ENCODE results near the gene ARPC1A. TPM values are rescaled to one million over a fixed set of nuclear protein-coding genes. Genes with fewer than 3 reads are reported as not detected.
"Not testable (repeated sequence)": the region's sequence is repeated elsewhere in the genome, so short reads cannot be mapped to it uniquely, and the experiment has no call there.

ARPC1A gene
- total and polyA plus RNA-seq, 7 donors = 94.6 to 396 (median 131) TPM

DNA sequence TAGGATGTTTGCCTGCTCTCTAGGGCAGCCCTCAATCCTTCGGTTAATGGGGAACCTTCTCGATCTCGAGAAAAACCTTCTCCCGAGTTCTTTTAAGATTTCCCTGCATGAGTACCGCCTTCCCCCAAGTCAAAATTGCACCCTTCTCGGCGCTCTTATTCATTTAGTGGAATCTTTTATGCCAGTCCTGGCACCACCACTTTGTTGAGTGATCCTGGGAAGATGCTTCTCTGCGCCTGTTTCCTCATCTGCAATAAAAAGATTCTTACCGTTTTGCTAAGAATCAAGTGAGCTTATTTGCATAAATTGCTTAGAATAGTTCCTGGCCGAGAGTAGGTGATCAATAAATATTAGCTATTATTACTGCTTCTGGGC is 697 bp downstream of the ARPC1A start:
- H3K4me3 ChIP-seq = peak overlapping the region; percentile 91 to 100 (median 96)

DNA sequence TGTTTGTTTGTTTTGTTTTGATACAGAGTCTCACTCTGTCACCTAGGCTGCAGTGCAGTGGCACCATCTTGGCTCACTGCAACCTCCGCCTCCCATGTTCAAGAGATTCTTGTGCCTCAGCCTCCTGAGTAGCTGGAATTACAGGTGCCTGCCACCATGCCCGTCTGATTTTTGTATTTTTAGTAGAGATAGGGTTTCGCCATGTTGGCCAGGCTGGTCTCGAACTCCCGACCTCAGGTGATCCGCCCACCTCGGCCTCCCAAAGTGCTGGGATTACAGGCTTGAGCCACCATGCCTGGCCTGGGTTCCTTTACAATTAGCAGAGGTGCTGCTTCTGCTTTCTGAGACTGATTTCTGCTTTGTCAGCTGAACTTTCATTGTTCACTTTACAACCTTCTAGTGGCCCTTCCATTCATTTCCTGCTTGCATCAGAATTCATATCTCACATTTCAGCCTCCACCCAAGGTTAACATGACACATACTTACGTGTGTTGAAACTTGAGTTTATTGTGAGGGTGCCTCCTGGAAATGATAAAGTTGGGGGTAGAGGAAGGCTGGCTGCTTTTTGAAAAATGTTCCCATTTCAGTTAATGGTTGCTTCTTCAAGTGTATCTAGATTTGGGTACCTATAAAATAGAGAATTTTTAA is 4.7 kb downstream of the ARPC1A start:
- H3K27ac ChIP-seq = peak overlapping the region in 1 of 4 donors; percentile 2
- H3K9me3 ChIP-seq; DNase-seq; H3K27me3 ChIP-seq; intact Hi-C loops (cut with DNase I); H3K4me3 ChIP-seq: not testable (repeated sequence)
- 36 to 66% methylated on average over 8 of the region's 8 CpGs for WGBS, 2 donors
- peaks cover 0 to 45% (median 26%) of the 10 kb centered on the region in 4 donors for H3K4me1 ChIP-seq
- peaks cover 5 to 27% (median 14%) of the 10 kb centered on the region in 4 donors for H3K36me3 ChIP-seq
- TF ChIP-seq POLR2A (IDR thresholded peaks at IDR 0.05) = peak in 1 of 2 donors; percentile 18

More for the DNA sequence above, 697 bp downstream of the ARPC1A start:
- intact Hi-C loops (cut with DNase I) = loop anchor here (5.0 to 10.0 kb wide), 2 partner anchors 184 to 228 kb away; partner anchors contain the start of genes FAM200A, SMURF1 and ZNF655
- peak overlapping the region; percentile 88 to 91 (median 89) for H3K27ac ChIP-seq
- TF ChIP-seq, protein P1, sequence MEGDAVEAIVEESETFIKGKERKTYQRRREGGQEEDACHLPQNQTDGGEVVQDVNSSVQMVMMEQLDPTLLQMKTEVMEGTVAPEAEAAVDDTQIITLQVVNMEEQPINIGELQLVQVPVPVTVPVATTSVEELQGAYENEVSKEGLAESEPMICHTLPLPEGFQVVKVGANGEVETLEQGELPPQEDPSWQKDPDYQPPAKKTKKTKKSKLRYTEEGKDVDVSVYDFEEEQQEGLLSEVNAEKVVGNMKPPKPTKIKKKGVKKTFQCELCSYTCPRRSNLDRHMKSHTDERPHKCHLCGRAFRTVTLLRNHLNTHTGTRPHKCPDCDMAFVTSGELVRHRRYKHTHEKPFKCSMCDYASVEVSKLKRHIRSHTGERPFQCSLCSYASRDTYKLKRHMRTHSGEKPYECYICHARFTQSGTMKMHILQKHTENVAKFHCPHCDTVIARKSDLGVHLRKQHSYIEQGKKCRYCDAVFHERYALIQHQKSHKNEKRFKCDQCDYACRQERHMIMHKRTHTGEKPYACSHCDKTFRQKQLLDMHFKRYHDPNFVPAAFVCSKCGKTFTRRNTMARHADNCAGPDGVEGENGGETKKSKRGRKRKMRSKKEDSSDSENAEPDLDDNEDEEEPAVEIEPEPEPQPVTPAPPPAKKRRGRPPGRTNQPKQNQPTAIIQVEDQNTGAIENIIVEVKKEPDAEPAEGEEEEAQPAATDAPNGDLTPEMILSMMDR (IDR thresholded peaks at IDR 0.05) = no peak
- TF ChIP-seq EP300 (IDR thresholded peaks at IDR 0.05) (no peak), POLR2A (IDR thresholded peaks at IDR 0.05) (no peak), POLR2AphosphoS5 (IDR thresholded peaks at IDR 0.05) (no peak)
- H3K27me3 ChIP-seq = no peaks in the 10 kb centered on the region
- H3K9me3 ChIP-seq = no peaks in the 10 kb centered on the region
- no peaks in the 10 kb centered on the region for H3K36me3 ChIP-seq
- DNase-seq = no peak
- WGBS, 2 donors = 0 to 2% methylated on average over 10 of the region's 10 CpGs
- H3K4me1 ChIP-seq = peaks cover 0 to 55% (median 35%) of the 10 kb centered on the region in 4 donors

DNA sequence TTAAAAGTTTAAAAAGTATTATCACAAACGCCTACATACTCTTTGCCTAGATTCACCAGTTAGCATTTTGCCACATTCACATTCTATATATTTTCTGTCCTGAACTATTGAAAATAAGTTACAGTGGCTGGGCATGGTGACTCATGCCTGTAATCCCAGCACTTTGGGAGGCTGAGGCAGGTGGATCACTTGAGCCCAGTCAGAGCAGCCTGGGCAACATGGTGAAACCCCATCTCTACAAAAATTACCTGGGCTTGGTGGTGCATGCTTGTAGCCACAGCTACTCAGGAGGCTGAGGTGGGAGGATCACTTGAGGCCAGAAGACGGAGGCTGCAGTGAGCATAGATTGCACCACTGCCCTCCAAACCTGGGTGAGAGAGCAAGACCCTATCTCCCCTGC is 5.3 kb downstream of the ARPC1A start:
- no peaks in the 10 kb centered on the region for H3K9me3 ChIP-seq
- no peak overlapping the region for H3K27ac ChIP-seq
- TF ChIP-seq, protein P1 (IDR thresholded peaks at IDR 0.05) = no peak
- no peak for TF ChIP-seq POLR2A (IDR thresholded peaks at IDR 0.05)
- H3K4me3 ChIP-seq = no peak overlapping the region
- WGBS, 2 donors = 73 to 85% methylated on average over 2 of the region's 2 CpGs
- intact Hi-C loops (cut with DNase I) = no loop called here
- H3K36me3 ChIP-seq = peaks cover 5 to 33% (median 16%) of the 10 kb centered on the region in 4 donors
- no peaks in the 10 kb centered on the region for H3K27me3 ChIP-seq
- DNase-seq = no peak
- peaks cover 0 to 45% (median 26%) of the 10 kb centered on the region in 4 donors for H3K4me1 ChIP-seq

DNA sequence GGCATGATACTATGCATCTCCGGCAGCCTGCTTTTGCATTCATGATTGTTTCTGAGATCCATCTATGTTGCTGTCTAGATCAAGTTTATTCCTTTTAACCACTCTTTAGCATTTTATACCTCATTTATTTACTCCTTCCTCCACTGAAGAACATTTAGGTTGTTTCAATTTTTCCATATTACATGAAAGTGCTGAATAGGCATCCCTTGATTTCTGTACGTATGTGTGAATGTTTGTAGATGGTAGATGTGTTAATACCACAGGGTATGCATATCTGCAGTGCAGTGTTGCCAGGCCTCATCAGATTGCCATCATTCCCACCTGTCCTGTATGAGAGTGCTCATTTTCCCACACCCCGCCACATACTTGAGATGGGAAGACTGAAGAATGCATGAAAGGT is 13.9 kb downstream of the ARPC1A start:
- no peak for TF ChIP-seq EP300 (IDR thresholded peaks at IDR 0.05)
- TF ChIP-seq, protein P1 (IDR thresholded peaks at IDR 0.05) = no peak
- TF ChIP-seq POLR2AphosphoS5 (IDR thresholded peaks at IDR 0.05) = no peak
- TF ChIP-seq POLR2A (IDR thresholded peaks at IDR 0.05) = no peak
- H3K36me3 ChIP-seq = peaks cover 6 to 98% (median 46%) of the 10 kb centered on the region in 4 donors
- no peaks in the 10 kb centered on the region for H3K9me3 ChIP-seq
- no peaks in the 10 kb centered on the region for H3K27me3 ChIP-seq
- no peak for DNase-seq
- intact Hi-C loops (cut with DNase I) = no loop called here
- no peaks in the 10 kb centered on the region for H3K4me1 ChIP-seq
- WGBS, 2 donors = 94 to 95% methylated on average over 3 of the region's 3 CpGs
- no peak overlapping the region for H3K27ac ChIP-seq
- H3K4me3 ChIP-seq = no peak overlapping the region

DNA sequence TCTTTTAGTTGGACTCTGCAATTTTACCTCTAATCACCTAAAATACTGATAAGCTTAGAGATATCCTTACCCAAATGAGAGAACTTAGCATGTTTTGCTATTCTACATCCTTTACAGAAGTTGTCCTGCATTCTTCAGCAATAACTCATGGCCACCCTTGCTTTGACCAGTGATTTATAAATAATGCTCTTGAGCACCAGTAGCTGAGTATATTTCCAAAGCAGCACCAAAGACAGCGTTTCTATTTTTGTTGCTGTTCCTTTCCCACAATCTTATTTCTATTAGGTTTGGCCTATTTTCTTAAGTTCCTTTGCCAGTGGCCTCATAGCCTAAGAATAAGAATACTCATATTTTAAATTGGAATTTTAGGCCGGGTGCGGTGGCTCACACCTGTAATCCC is 15.0 kb downstream of the ARPC1A start:
- H3K4me1 ChIP-seq = no peaks in the 10 kb centered on the region
- H3K27ac ChIP-seq = peak overlapping the region in 1 of 4 donors; percentile 33
- H3K36me3 ChIP-seq = peaks cover 6 to 98% (median 44%) of the 10 kb centered on the region in 4 donors
- 91 to 99% methylated on average over 3 of the region's 3 CpGs for WGBS, 2 donors
- no peaks in the 10 kb centered on the region for H3K27me3 ChIP-seq
- H3K4me3 ChIP-seq = no peak overlapping the region
- intact Hi-C loops (cut with DNase I) = no loop called here
- H3K9me3 ChIP-seq = no peaks in the 10 kb centered on the region
- no peak for TF ChIP-seq POLR2AphosphoS5 (IDR thresholded peaks at IDR 0.05)
- no peak for TF ChIP-seq EP300 (IDR thresholded peaks at IDR 0.05)
- TF ChIP-seq POLR2A (IDR thresholded peaks at IDR 0.05) = no peak
- TF ChIP-seq, protein P1 (IDR thresholded peaks at IDR 0.05) = no peak
- DNase-seq = no peak
